Measurements from ENCODE around the gene KRTAP10-2.
A peak's percentile ranks its signal among the peaks of the same experiment; 100 is the strongest.

Gene KRTAP10-2

GRCh38 chr21:44521928-44522752 is 29.2 kb downstream of the KRTAP10-2 start:
- POLR2A ChIA-PET: no interaction called here

DNA sequence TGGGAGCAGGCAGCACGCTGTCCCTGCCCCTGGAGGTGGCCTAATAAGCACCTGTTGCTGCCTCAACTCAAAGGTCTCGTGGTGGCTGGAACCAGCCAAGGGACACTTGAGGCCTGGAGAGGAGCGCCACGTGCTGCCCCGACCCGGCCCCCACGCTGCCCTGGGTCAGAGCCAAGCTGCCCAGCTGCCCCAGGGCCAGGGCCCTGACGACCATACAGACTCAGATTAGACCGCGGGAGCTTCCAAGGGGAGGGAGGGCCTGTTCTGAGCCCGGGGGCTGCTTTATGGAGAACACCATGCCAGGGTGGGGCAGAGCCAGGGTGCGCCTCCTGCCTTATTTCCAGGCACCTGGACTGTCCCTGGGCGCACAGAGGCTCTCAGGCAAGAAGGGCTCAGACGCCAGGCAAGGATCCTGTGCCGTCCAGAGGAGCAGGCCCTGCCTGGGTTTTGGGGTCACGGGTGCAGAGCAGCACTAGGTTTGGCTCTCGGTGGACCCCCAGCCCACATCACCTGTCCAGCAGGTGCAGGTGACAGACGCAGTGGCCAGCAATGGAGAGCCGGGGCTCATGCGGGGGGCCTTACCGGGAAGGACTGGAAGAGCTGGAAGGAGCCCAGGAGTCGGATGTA is 29.9 kb downstream of the KRTAP10-2 start:
- ChIA-PET POLR2A (no interaction called here), CTCF (interaction anchor here (1.0 kb wide), 1 partner anchor 222 kb away, joined by 3 read pairs; no protein-coding TSS in a partner anchor)
- H3K9me3 ChIP-seq (ENCODE audit: control insufficient read depth, insufficient read depth, low read depth, low read length): no peaks in the 10 kb centered on the region
- H3K4me3 ChIP-seq (ENCODE audit: low read depth, low read length): no peak overlapping the region
- no peaks in the 10 kb centered on the region for H3K4me1 ChIP-seq (ENCODE audit: control insufficient read depth, insufficient read depth, low read length)
- no peak for TF ChIP-seq ZNF747 (tag by site-specific recombination; IDR thresholded peaks at IDR 0.05)
- peak; percentile 88 for TF ChIP-seq SCRT2 (tag by site-specific recombination; IDR thresholded peaks at IDR 0.05)
- H3K27ac ChIP-seq (ENCODE audit: extremely low read depth, low read depth, low read length): no peak overlapping the region
- H3K36me3 ChIP-seq (ENCODE audit: control insufficient read depth in 2 of 2, insufficient read depth in 1 of 2, low read length in 2 of 2): no peaks in the 10 kb centered on the region

More at GRCh38 chr21:44521928-44522752, 29.2 kb downstream of the KRTAP10-2 start:
- H3K27ac ChIP-seq (ENCODE audit: extremely low read depth, low read depth, low read length): no peak overlapping the region
- H3K4me3 ChIP-seq (ENCODE audit: low read depth, low read length): no peak overlapping the region
- H3K9me3 ChIP-seq (ENCODE audit: control insufficient read depth, insufficient read depth, low read depth, low read length): no peaks in the 10 kb centered on the region
- H3K36me3 ChIP-seq (ENCODE audit: control insufficient read depth in 2 of 2, insufficient read depth in 1 of 2, low read length in 2 of 2): no peaks in the 10 kb centered on the region
- TF ChIP-seq ZFHX2 (tag by site-specific recombination; conservative IDR thresholded peaks at IDR 0.05): peak; percentile 45
- no peak for TF ChIP-seq ZNF211 (tag by site-specific recombination; IDR thresholded peaks at IDR 0.05; ENCODE audit: low read depth)
- H3K4me1 ChIP-seq (ENCODE audit: control insufficient read depth, insufficient read depth, low read length): no peaks in the 10 kb centered on the region
- CTCF ChIA-PET: interaction anchor here (0.6 kb wide), 1 partner anchor 176 kb away, joined by 3 read pairs; no protein-coding TSS in a partner anchor

- no peak overlapping the region for H3K4me3 ChIP-seq (ENCODE audit: low read depth, low read length)
- no peaks in the 10 kb centered on the region for H3K9me3 ChIP-seq (ENCODE audit: control insufficient read depth, insufficient read depth, low read depth, low read length)
- no peak overlapping the region for H3K27ac ChIP-seq (ENCODE audit: extremely low read depth, low read depth, low read length)
- TF ChIP-seq ZNF544 (tag by site-specific recombination; IDR thresholded peaks at IDR 0.05) (no peak), ZNF621 (tag by site-specific recombination; IDR thresholded peaks at IDR 0.05) (no peak), ZNF623 (tag by site-specific recombination; IDR thresholded peaks at IDR 0.05) (no peak), ZBTB17 (tag by site-specific recombination; IDR thresholded peaks at IDR 0.05) (no peak), HOXC10 (CRISPR knock-in tag; IDR thresholded peaks at IDR 0.05) (no peak), ZNF24 (tag by site-specific recombination; IDR thresholded peaks at IDR 0.05) (no peak), ZNF654 (tag by site-specific recombination; IDR thresholded peaks at IDR 0.05; ENCODE audit: low read depth) (no peak), ZNF426 (tag by site-specific recombination; IDR thresholded peaks at IDR 0.05) (no peak), ZNF610 (tag by site-specific recombination; IDR thresholded peaks at IDR 0.05; ENCODE audit: borderline replicate concordance) (no peak), ZNF16 (tag by site-specific recombination; IDR thresholded peaks at IDR 0.05; ENCODE audit: low read depth) (no peak), ZNF600 (tag by site-specific recombination; IDR thresholded peaks at IDR 0.05) (no peak)
- TF ChIP-seq, protein P1, sequence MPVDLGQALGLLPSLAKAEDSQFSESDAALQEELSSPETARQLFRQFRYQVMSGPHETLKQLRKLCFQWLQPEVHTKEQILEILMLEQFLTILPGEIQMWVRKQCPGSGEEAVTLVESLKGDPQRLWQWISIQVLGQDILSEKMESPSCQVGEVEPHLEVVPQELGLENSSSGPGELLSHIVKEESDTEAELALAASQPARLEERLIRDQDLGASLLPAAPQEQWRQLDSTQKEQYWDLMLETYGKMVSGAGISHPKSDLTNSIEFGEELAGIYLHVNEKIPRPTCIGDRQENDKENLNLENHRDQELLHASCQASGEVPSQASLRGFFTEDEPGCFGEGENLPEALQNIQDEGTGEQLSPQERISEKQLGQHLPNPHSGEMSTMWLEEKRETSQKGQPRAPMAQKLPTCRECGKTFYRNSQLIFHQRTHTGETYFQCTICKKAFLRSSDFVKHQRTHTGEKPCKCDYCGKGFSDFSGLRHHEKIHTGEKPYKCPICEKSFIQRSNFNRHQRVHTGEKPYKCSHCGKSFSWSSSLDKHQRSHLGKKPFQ (tag by site-specific recombination; IDR thresholded peaks at IDR 0.05): no peak
- TF ChIP-seq, protein P2, sequence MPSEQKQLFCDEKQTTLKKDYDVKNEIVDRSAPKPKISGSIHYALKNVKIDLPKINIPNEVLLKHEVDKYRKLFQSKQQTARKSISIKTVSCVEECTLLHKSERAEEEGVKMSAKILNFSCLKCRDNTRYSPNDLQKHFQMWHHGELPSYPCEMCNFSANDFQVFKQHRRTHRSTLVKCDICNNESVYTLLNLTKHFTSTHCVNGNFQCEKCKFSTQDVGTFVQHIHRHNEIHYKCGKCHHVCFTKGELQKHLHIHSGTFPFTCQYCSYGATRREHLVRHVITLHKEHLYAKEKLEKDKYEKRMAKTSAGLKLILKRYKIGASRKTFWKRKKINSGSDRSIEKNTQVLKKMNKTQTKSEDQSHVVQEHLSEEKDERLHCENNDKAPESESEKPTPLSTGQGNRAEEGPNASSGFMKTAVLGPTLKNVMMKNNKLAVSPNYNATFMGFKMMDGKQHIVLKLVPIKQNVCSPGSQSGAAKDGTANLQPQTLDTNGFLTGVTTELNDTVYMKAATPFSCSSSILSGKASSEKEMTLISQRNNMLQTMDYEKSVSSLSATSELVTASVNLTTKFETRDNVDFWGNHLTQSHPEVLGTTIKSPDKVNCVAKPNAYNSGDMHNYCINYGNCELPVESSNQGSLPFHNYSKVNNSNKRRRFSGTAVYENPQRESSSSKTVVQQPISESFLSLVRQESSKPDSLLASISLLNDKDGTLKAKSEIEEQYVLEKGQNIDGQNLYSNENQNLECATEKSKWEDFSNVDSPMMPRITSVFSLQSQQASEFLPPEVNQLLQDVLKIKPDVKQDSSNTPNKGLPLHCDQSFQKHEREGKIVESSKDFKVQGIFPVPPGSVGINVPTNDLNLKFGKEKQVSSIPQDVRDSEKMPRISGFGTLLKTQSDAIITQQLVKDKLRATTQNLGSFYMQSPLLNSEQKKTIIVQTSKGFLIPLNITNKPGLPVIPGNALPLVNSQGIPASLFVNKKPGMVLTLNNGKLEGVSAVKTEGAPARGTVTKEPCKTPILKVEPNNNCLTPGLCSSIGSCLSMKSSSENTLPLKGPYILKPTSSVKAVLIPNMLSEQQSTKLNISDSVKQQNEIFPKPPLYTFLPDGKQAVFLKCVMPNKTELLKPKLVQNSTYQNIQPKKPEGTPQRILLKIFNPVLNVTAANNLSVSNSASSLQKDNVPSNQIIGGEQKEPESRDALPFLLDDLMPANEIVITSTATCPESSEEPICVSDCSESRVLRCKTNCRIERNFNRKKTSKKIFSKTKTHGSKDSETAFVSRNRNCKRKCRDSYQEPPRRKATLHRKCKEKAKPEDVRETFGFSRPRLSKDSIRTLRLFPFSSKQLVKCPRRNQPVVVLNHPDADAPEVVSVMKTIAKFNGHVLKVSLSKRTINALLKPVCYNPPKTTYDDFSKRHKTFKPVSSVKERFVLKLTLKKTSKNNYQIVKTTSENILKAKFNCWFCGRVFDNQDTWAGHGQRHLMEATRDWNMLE (tag by site-specific recombination; conservative IDR thresholded peaks at IDR 0.05; ENCODE audit: low read depth): no peak
- TF ChIP-seq, protein P3, sequence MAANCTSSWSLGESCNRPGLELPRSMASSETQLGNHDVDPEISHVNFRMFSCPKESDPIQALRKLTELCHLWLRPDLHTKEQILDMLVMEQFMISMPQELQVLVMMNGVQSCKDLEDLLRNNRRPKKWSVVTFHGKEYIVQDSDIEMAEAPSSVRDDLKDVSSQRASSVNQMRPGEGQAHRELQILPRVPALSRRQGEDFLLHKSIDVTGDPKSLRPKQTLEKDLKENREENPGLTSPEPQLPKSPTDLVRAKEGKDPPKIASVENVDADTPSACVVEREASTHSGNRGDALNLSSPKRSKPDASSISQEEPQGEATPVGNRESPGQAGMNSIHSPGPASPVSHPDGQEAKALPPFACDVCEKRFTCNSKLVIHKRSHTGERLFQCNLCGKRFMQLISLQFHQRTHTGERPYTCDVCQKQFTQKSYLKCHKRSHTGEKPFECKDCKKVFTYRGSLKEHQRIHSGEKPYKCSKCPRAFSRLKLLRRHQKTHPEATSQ (tag by site-specific recombination; IDR thresholded peaks at IDR 0.05): no peak
- POLR2A ChIA-PET: no interaction called here
- CTCF ChIA-PET: interaction anchor here (0.6 to 1.0 kb wide), 4 partner anchors 10 to 767 kb away, joined by 3 to 4 read pairs (median 3); no protein-coding TSS in a partner anchor
- H3K36me3 ChIP-seq (ENCODE audit: control insufficient read depth in 2 of 2, insufficient read depth in 1 of 2, low read length in 2 of 2): no peaks in the 10 kb centered on the region
- no peaks in the 10 kb centered on the region for H3K4me1 ChIP-seq (ENCODE audit: control insufficient read depth, insufficient read depth, low read length)
Measured at GRCh38 chr21:44520326-44521300, 30.7 kb downstream of the KRTAP10-2 start.

Data from HEK293 (cell line).